ENCODE data around the gene ZNF700.
A peak's percentile ranks its signal among the peaks of the same experiment; 100 is the strongest.

ZNF700 gene

GRCh38 chr19:11963566-11964355 is 38.9 kb downstream of the ZNF700 start:
- peak; percentile 41 to 62 (median 52) for DNase-seq
- Histone ChIP-seq H3K36me3 (ENCODE audit: control insufficient read depth, insufficient read depth, low read length) (no peaks in the 10 kb centered on the region), H3K4me1 (ENCODE audit: control insufficient read depth, insufficient read depth, low read length, poor library complexity, severe bottlenecking) (peaks cover 11% of the 10 kb centered on the region), H3K4me3 (ENCODE audit: insufficient read depth, low read depth, low read length, poor library complexity, severe bottlenecking) (no peak overlapping the region), H3K27ac (ENCODE audit: insufficient read depth, low read length, poor library complexity, severe bottlenecking) (no peak overlapping the region), H3K27me3 (replicated peaks; ENCODE audit: control insufficient read depth, insufficient read depth, low read length, poor library complexity, severe bottlenecking) (no peaks in the 10 kb centered on the region), H3K9me3 (ENCODE audit: control insufficient read depth, low read length) (no peaks in the 10 kb centered on the region)

- Histone ChIP-seq H3K27ac (ENCODE audit: insufficient read depth, low read length, poor library complexity, severe bottlenecking) (peak overlapping the region; percentile 88), H3K9me3 (ENCODE audit: control insufficient read depth, low read length) (no peaks in the 10 kb centered on the region), H3K27me3 (replicated peaks; ENCODE audit: control insufficient read depth, insufficient read depth, low read length, poor library complexity, severe bottlenecking) (no peaks in the 10 kb centered on the region), H3K4me3 (ENCODE audit: insufficient read depth, low read depth, low read length, poor library complexity, severe bottlenecking) (peak overlapping the region; percentile 70), H3K36me3 (ENCODE audit: control insufficient read depth, insufficient read depth, low read length) (no peaks in the 10 kb centered on the region), H3K4me1 (ENCODE audit: control insufficient read depth, insufficient read depth, low read length, poor library complexity, severe bottlenecking) (peaks cover 11% of the 10 kb centered on the region)
- DNase-seq: no peak
These were observed 39.6 kb downstream of the ZNF700 start for GRCh38 chr19:11964496-11964857.

GRCh38 chr19:11964858-11965645 is 40.1 kb downstream of the ZNF700 start, which contains the start of gene ZNF763:
ZNF763 (plus strand) TSS chr19:11965040; CDS start chr19:11965209, 169 bp downstream.
- Histone ChIP-seq H3K4me3 (ENCODE audit: insufficient read depth, low read depth, low read length, poor library complexity, severe bottlenecking) (peak within 1 kb of the TSS; percentile 70), H3K36me3 (ENCODE audit: control insufficient read depth, insufficient read depth, low read length) (no peaks in the 10 kb centered on the region), H3K27ac (ENCODE audit: insufficient read depth, low read length, poor library complexity, severe bottlenecking) (peak within 1 kb of the TSS; percentile 88), H3K4me1 (ENCODE audit: control insufficient read depth, insufficient read depth, low read length, poor library complexity, severe bottlenecking) (peaks cover 11% of the 10 kb centered on the region), H3K9me3 (ENCODE audit: control insufficient read depth, low read length) (no peaks in the 10 kb centered on the region), H3K27me3 (replicated peaks; ENCODE audit: control insufficient read depth, insufficient read depth, low read length, poor library complexity, severe bottlenecking) (no peaks in the 10 kb centered on the region)
- DNase-seq: peak; percentile 78 to 86 (median 80)

GRCh38 chr19:11970174-11970573 is 45.3 kb downstream of the ZNF700 start:
- Histone ChIP-seq H3K36me3 (ENCODE audit: control insufficient read depth, insufficient read depth, low read length) (no peaks in the 10 kb centered on the region), H3K4me3 (ENCODE audit: insufficient read depth, low read depth, low read length, poor library complexity, severe bottlenecking) (no peak overlapping the region), H3K9me3 (ENCODE audit: control insufficient read depth, low read length) (no peaks in the 10 kb centered on the region), H3K4me1 (ENCODE audit: control insufficient read depth, insufficient read depth, low read length, poor library complexity, severe bottlenecking) (no peaks in the 10 kb centered on the region), H3K27me3 (replicated peaks; ENCODE audit: control insufficient read depth, insufficient read depth, low read length, poor library complexity, severe bottlenecking) (no peaks in the 10 kb centered on the region), H3K27ac (ENCODE audit: insufficient read depth, low read length, poor library complexity, severe bottlenecking) (no peak overlapping the region)
- DNase-seq: no peak

- no peak overlapping the region for H3K4me3 ChIP-seq (ENCODE audit: insufficient read depth, low read depth, low read length, poor library complexity, severe bottlenecking)
- DNase-seq: no peak
- no peaks in the 10 kb centered on the region for H3K36me3 ChIP-seq (ENCODE audit: control insufficient read depth, insufficient read depth, low read length)
- no peak overlapping the region for H3K27ac ChIP-seq (ENCODE audit: insufficient read depth, low read length, poor library complexity, severe bottlenecking)
- H3K27me3 ChIP-seq (replicated peaks; ENCODE audit: control insufficient read depth, insufficient read depth, low read length, poor library complexity, severe bottlenecking): no peaks in the 10 kb centered on the region
- no peaks in the 10 kb centered on the region for H3K9me3 ChIP-seq (ENCODE audit: control insufficient read depth, low read length)
- no peaks in the 10 kb centered on the region for H3K4me1 ChIP-seq (ENCODE audit: control insufficient read depth, insufficient read depth, low read length, poor library complexity, severe bottlenecking)
These were observed 46.1 kb downstream of the ZNF700 start for GRCh38 chr19:11971041-11971440.

- DNase-seq: no peak
- H3K36me3 ChIP-seq (ENCODE audit: control insufficient read depth, insufficient read depth, low read length): peaks cover 11% of the 10 kb centered on the region
- H3K4me3 ChIP-seq (ENCODE audit: insufficient read depth, low read depth, low read length, poor library complexity, severe bottlenecking): no peak overlapping the region
- H3K27me3 ChIP-seq (replicated peaks; ENCODE audit: control insufficient read depth, insufficient read depth, low read length, poor library complexity, severe bottlenecking): no peaks in the 10 kb centered on the region
- peaks cover under 1% of the 10 kb centered on the region for H3K9me3 ChIP-seq (ENCODE audit: control insufficient read depth, low read length)
- no peak overlapping the region for H3K27ac ChIP-seq (ENCODE audit: insufficient read depth, low read length, poor library complexity, severe bottlenecking)
- no peaks in the 10 kb centered on the region for H3K4me1 ChIP-seq (ENCODE audit: control insufficient read depth, insufficient read depth, low read length, poor library complexity, severe bottlenecking)
These were observed 48.3 kb downstream of the ZNF700 start for GRCh38 chr19:11973019-11973810.

GRCh38 chr19:11978492-11979100 is 53.7 kb downstream of the ZNF700 start:
- H3K4me3 ChIP-seq (ENCODE audit: insufficient read depth, low read depth, low read length, poor library complexity, severe bottlenecking): no peak overlapping the region
- H3K27me3 ChIP-seq (replicated peaks; ENCODE audit: control insufficient read depth, insufficient read depth, low read length, poor library complexity, severe bottlenecking): no peaks in the 10 kb centered on the region
- no peak for DNase-seq
- H3K4me1 ChIP-seq (ENCODE audit: control insufficient read depth, insufficient read depth, low read length, poor library complexity, severe bottlenecking): no peaks in the 10 kb centered on the region
- peaks cover 17% of the 10 kb centered on the region for H3K36me3 ChIP-seq (ENCODE audit: control insufficient read depth, insufficient read depth, low read length)
- peaks cover 46% of the 10 kb centered on the region for H3K9me3 ChIP-seq (ENCODE audit: control insufficient read depth, low read length)
- H3K27ac ChIP-seq (ENCODE audit: insufficient read depth, low read length, poor library complexity, severe bottlenecking): no peak overlapping the region

GRCh38 chr19:11979527-11979926 is 54.6 kb downstream of the ZNF700 start:
- no peaks in the 10 kb centered on the region for H3K4me1 ChIP-seq (ENCODE audit: control insufficient read depth, insufficient read depth, low read length, poor library complexity, severe bottlenecking)
- H3K36me3 ChIP-seq (ENCODE audit: control insufficient read depth, insufficient read depth, low read length): peaks cover 17% of the 10 kb centered on the region
- no peaks in the 10 kb centered on the region for H3K27me3 ChIP-seq (replicated peaks; ENCODE audit: control insufficient read depth, insufficient read depth, low read length, poor library complexity, severe bottlenecking)
- H3K27ac ChIP-seq (ENCODE audit: insufficient read depth, low read length, poor library complexity, severe bottlenecking): no peak overlapping the region
- no peak overlapping the region for H3K4me3 ChIP-seq (ENCODE audit: insufficient read depth, low read depth, low read length, poor library complexity, severe bottlenecking)
- peaks cover 46% of the 10 kb centered on the region for H3K9me3 ChIP-seq (ENCODE audit: control insufficient read depth, low read length)
- no peak for DNase-seq

GRCh38 chr19:11982526-11982925 is 57.6 kb downstream of the ZNF700 start:
- DNase-seq: no peak
- Histone ChIP-seq H3K9me3 (ENCODE audit: control insufficient read depth, low read length) (peaks cover 46% of the 10 kb centered on the region), H3K27ac (ENCODE audit: insufficient read depth, low read length, poor library complexity, severe bottlenecking) (no peak overlapping the region), H3K27me3 (replicated peaks; ENCODE audit: control insufficient read depth, insufficient read depth, low read length, poor library complexity, severe bottlenecking) (no peaks in the 10 kb centered on the region), H3K4me3 (ENCODE audit: insufficient read depth, low read depth, low read length, poor library complexity, severe bottlenecking) (no peak overlapping the region), H3K4me1 (ENCODE audit: control insufficient read depth, insufficient read depth, low read length, poor library complexity, severe bottlenecking) (peaks cover 3% of the 10 kb centered on the region), H3K36me3 (ENCODE audit: control insufficient read depth, insufficient read depth, low read length) (peaks cover 13% of the 10 kb centered on the region)
